ENCODE data around the gene SLC2A4.

SLC2A4 gene

DNA sequence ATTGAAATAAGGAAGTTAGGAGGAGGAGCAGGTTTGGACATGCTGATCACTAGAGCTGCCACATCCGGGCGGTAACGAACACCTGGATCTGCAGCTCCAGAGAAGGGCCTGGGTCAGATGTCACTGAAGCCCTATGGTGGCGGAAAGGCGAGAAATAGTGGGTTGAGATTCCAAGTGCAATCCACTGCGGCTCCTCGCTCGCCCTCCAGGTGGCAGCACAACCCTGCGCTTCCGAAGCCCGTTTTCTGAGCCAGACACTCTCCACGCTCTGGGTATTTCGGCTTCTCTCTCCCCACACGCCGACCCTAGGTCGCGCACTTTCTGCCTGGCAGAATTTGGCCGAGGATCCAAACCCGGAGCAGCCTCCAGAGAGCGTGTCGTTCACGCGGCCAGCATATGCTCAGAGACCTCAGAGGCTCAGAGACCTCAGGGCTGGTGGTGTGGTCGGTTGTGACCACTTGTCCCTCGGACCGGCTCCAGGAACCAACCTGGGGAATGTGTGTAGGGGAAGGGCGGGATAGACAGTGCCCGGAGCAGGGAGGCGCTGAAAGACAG lies 922 bp upstream of the SLC2A4 start:
- DNase-seq: peak; percentile 88

DNA sequence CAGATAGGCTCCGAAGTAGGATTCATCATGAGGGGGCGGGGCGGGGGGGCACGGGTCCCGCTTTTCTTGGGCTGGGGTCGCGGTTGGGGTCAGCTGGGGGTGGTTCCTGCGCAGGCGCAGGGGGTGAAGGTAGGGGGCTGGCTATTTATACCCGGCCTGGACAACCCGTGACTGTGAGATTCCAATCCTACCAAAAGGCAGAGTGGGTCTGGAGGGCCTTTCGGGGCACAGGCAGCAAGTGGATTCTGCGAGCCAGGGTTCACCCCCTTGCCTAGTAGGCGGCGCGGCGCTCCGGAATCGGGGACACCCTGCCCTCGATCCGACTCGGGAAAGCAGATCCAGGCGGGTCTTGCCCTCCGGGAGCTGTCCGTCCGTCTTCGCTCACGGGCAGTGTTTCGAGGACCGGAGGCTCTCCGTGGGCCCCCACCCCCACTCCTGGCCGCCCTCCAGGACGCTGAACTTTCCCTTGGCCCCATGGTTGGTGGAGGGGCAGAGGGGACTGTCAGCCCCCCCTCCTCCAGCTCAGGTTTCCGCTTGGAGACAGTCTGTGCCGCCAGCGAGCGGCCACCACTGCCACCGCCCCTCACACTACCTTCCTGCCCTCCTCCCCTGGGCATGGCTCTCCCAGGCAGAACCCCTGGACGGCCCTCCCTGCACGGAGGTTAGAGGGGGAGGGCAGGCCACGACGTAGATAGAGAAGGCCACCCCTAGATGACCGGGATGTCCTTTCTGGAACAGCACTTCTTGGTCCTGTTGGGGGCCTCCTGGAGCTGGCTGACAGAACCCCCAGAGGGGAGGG lies 634 bp downstream of the SLC2A4 start:
- peak; percentile 31 for DNase-seq

DNA sequence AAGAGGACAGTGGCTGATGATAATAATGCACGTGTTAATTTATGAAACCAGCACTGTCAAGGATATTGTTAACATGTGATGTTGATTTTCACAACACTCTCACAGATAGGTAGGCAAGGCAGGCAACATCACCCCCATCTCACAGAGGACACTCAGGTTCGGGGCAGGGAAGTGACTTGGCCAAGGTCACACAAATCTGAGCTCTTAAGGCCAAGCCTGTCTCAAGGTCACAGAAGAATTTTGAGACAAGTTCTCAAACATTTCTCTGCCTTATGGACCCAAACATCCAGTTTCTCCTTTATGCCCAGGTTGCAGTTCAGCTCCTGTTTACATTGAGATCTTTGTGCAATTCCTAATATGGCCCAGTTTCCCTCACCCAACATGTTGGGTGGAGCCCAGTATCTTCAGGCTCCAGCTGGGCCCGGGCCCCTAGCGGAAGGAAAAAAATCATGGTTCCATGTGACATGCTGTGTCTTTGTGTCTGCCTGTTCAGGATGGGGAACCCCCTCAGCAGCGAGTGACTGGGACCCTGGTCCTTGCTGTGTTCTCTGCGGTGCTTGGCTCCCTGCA lies 1.3 kb downstream of the SLC2A4 start:
- DNase-seq: no peak

DNA sequence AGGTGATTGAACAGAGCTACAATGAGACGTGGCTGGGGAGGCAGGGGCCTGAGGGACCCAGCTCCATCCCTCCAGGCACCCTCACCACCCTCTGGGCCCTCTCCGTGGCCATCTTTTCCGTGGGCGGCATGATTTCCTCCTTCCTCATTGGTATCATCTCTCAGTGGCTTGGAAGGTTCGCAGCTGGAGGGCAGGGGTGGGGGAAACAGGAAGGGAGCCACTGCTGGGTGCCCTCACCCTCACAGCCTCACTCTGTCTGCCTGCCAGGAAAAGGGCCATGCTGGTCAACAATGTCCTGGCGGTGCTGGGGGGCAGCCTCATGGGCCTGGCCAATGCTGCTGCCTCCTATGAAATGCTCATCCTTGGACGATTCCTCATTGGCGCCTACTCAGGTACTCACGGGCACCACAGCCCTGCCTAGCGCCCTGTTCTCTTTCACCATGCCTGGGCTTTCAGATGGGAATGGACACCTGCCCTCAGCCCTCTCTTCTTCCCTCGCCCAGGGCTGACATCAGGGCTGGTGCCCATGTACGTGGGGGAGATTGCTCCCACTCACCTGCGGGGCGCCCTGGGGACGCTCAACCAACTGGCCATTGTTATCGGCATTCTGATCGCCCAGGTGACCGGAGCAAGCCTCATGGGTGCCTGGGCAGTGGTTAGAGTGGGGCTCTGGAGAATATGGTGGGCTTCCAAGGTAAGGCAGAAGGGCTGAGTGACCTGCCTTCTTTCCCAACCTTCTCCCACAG lies 2.1 kb downstream of the SLC2A4 start:
- no peak for DNase-seq

DNA sequence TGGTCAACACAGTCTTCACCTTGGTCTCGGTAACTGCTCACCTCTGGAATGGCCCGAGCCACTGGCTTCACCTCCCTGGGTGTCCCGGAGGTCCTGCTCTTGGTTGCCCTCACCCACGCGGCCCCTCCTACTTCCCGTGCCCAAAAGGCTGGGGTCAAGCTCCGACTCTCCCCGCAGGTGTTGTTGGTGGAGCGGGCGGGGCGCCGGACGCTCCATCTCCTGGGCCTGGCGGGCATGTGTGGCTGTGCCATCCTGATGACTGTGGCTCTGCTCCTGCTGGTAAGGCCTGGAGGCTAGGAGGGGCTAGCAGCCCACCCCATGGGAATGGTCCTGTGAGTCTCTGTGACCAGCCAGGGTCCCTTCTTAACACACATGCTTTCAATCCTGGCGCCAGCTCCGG lies 3.4 kb downstream of the SLC2A4 start:
- no peak for DNase-seq

DNA sequence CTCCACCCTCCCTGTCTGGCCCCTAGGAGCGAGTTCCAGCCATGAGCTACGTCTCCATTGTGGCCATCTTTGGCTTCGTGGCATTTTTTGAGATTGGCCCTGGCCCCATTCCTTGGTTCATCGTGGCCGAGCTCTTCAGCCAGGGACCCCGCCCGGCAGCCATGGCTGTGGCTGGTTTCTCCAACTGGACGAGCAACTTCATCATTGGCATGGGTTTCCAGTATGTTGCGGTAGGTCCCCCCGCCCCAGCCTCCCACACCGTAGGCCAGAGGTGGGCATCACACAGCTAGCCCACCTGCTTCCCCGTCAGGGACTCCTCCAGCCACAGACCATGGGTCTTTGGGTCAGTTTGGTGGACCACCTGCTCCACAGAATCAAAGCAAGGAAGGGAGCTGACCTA lies 4.2 kb downstream of the SLC2A4 start:
- DNase-seq: no peak

DNA sequence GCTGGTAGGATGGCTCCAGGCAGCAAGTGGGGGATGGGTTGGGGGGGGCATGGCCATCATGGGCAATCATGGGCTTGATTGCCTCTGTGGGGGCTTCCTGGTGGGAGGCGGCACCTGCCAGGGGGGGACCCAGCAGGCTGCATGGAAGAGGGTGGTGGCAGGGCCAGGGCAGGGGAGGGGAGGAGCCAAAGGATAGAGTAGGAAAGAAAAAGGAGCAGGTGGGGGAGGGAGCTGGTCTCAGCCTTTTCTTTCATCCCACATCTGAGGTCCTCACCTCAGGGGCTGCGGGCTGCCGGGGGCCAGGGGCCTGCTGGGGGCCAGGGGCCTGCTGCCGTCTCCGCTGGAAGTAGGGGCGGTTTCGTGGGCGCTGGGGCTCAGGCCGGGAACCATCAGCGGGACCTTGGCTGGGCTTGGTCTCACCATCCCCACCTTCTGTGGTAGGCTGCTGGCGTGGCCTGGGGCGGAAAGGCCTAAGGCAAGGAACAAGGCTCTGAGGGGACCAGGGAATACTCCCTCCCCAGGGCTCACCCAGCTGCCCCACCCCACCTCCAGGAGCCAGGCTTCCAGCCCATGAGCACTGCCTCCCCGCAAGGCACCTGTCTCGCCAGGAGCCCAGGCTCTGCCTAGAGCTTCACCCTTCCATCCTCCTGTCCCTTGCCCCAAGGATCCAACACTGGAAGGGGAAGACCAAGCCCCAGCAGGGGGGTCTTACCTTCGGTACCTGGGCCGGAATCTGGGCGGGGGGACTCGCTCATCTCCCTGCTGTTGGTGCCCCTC lies 7.9 kb downstream of the SLC2A4 start:
- DNase-seq: no peak

DNA sequence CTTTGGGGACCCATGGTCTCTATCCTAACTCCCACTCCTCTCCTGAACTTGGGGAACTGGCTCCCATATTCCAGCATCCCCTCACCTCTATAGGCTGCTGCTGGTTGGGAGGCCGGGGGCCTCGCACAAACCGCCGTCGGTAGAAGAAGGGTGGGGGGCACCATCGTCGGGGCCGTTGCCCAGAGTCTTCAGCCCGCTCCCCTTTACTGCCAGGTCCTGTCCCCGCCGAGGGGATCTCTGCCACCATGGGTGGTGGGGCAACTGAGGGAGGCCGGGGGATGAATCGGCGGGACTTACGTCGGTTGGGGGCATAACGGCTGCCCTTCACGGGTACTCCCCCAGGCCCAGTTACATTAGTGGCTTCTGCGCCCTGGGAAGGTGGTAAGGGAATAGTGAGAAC lies 8.6 kb downstream of the SLC2A4 start:
- no peak for DNase-seq

DNA sequence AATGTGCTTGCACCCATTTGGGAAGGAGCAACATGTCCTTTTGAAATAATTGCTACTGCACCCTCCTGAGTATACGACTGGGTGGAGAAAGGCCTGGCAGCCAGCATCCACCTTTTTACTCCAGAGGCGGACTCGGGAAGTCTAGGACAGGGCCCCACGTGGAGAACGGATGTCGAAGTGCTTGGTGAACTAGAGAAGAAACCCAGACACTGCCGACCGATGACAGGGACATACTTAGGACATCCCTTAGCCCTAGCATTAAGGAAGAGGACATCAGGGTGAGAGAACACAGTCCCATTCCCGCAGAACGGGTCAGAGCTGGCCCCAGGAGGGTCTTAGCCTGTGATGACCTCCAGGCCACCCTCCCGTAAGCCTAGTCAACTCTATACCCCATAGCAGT lies 9.2 kb downstream of the SLC2A4 start:
- no peak for DNase-seq

DNA sequence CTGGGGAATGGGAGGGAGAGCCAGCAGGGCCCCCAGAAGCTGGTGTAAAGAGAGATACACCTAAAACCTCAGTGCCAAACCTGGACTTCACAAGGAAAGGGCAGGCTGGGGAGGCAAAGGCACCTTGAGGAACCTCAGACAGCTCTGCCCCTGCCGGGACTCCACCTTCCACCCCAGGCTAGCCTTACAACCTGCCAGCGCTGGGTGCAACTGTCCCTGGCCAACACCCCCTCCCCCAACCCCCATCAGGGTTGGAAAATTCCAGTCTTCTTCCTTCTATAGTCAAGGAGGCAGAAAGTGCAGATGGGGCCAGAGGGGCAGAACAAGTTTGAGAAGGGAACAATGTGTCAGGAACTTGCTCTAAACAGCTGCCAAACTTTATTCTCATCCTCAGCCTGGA lies 10.7 kb downstream of the SLC2A4 start:
- no peak for DNase-seq

DNA sequence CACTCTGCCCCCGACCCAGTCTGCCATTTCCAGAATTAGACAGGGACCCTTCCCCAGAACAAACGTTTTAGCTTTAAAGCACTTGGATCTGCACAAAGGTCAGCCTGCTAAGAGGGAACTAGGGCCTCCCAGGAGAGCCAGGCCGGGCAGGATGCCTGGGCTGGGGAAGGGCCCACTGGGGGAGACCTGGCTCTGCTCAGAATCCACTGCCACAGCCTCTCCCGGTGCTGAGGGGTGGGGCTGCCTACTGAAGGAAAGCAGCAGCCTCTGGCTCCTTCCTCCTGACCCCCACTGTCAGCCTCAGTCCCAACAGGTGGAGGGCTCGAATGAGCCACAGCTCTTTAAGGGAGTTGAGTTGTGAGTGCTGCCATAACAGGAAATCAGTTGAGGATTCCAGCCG lies 11.2 kb downstream of the SLC2A4 start:
- no peak for DNase-seq

DNA sequence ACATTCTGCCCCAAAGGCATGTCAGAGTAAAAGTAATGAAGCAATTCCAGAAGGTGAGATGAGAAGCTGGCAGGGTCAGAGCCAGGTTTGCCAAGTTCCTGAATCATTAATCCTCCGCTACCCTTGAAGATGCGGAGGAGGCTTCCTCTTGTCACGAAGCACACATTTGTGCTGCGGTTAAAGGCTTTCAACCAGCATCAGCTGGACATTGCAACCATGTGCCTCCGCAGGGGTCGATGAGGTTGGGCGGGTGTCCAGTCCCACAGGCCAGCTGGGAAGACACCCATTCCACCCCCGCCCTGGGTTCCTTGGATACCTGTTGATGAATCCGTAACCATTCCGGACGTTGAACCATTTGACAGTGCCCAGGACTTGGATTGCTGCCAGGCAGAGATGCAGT lies 11.6 kb downstream of the SLC2A4 start:
- no peak for DNase-seq

DNA sequence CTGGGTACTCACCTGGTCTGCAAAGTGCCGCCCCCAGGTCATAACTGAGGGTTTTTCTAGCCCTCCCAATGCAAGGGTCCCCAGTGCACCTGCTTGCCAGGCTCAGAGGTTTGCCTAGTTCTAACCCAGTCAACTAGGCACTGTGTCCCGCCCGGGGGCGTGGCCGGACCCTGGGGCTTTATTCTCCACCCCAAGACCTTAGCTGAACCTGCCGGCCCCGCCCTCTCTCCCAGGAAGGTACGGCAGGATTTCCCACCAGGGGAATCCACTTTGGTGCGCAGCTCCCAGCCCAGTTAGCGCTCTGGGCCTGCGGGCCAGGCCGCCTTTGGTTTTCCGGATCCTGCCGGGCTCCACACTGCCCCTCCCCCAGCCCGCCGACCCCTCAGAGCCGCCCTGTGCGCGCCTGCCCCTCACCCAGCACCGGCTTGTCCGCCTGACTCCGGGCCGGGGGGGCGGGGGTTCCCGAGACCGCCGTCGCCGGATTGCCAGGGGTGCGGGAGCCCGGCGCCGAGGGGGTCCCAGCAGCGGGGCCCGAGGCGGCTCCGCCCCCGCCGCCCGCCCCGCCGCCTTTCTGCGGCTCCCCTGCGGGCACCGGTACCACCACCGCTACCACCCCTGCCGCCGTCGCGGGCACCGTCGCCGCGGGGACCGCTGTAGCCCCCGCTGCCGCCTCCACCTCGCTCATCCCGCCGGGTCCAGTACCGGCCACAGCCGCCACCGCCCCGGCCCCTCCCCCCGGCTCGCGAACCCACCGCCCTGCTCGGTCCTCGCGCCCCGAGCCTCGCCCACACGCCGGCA lies 12.5 kb downstream of the SLC2A4 start:
- DNase-seq: no peak

DNA sequence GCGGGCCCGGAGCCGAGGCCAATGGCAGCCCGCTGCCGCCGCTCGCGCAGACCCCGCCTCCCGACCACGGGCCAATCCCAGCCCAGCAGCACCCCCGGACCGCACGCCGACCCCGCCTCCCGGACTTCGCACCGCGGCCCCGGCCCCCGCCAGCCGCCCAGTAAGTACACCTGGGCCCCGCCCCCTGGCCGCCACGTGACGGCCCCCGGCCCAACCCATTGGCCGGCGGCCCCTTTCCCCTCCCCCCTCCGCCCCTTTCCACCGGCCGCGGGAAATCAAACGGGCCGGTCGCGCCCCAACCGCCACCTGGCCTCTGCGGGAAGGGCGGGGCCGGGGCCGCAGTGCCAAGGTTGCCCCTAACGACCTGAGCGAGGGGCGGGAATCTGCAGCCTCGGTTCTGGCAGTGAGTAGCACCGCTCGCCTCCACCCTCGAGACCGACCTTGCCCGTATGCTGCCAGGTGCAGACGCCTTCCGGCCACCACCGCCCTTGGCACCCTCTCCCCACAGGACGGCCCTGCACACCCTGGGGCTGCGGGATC lies 13.2 kb downstream of the SLC2A4 start, which contains the start of gene YBX2:
YBX2 (minus strand) TSS at position 26 of the 540 bp plus-strand sequence. CDS start 139 bp downstream, outside the sequence.
- peak; percentile 72 for DNase-seq

DNA sequence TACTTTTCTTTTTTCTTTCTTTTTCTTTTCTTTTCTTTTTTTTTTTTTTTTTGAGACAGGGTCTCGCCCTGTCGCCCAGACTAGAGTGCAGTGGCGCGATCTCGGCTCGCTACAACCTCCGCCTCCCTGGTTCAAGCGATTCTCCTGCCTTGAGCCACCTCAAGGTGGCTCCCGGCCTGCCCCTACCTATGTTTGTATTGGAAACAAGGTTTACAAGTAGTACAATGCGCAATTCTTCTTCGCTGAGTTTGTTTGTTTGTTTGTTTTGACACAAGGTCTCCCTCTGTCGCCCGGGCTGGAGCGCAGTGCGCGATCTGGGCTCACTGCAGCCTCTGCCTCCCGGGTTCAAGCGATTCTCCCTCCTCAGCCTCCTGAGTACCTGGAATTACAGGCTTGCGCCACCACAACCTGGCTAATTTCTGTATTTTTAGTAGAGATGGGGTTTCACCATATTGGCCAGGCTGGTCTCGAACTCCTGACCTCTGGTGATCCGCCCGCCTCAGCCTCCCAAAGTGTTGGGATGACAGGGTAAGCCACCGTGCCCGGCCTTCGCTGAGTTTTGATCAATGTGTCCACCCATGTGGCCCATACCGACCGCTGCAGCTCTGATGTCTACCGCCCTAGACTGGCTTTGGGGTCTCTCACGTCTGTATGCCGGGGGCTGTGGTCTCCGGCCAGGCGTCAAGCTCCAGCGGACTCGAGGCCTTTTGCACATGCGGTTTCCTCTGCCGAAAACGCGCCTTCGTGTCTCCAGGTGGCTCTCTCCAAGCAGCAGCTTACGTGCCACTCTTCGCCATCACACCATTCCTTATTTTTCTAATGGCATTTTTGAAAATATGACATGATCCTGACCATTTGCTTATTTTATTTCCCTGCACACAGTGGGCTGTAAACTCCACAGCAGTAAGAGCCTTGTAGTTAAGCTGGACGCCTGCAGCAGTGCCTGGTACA lies 14.0 kb downstream of the SLC2A4 start:
- no peak for DNase-seq

DNA sequence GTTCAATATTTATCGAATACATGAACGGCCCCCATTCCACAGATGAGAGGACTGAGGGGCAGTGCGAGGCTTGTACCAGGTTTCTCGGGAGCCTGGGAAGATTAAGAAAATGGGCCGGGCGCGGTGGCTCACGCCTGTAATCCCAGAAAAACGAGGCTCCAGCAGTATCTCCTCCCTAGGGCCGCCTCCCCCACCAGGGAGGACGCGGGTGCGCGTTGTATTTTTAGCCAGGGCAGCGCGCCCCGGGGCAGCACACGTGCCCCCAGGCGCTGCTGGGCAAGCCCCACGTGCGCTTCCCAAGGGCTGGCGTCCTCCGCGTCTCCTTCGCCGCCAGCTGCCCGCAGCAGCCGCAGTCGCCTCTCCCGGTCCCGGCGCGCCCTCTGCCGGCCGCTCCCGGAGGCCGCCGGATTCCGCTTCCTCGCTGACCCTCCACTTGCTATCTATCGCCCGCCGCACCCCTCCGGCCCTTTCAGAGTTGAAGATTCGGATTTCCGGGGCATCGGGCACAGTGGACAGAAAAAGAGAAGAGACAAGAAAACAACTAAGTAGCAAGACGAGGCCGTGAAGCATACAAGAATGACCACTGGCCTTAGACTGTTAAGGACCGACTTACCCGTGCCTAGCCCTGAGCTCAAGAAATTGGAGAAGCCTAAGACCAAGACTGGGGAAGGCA lies 14.8 kb downstream of the SLC2A4 start:
- peak; percentile 74 for DNase-seq

DNA sequence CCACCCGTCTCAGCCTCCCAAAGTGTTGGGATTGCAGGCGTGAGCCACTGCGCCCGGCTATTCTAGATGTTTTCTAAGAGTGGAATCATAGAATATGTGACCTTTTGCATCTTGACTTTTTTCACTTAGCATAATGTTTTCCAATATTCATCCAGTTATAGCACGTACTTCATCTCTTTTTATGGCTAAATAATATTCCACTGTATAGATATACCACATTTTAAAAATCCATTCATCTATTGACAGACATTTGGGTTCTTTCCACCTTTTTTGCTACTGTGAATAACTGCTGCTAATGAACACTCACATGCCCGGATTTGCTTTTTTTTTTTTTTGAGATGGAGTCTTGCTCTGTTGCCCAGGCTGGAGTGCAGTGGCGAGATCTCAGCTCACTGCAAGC lies 22.7 kb downstream of the SLC2A4 start:
- no peak for DNase-seq

DNA sequence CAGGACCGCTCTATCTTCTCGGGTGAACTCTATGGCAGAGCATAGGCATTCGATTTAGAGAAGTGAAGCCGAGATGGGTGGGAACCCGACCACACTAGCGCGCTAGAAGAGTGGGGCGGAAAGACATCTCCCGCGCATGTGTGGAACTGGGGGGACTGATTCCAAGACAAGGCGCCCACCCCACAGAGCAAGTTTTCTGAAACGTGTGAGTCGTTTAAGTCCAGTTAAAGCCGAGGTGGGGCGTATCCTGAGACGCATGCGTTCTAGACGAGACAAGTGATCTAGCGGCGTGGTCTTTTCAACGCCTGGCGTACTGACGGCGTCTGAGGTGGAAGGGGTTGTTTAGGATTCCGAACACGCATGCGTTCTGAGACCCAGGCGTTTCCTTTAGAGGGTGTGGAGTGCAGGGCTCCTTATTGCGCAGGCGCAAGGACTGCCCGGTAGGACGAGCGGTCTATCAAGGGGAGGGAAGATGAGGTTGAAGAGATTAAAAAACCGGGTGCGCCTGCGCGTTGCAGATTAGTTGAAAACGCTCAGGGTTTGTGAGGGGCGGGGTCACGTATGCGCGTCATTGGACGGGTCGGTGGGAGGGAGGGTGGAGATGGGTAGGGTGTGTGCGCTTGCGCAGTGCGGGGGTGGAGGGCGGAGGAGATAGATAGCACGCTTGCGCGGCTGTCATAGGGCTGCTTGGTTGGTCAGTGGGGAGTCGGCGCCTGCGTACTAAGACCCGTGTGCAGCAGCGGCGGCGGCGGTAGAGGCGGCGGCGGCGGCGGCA lies 25.6 kb downstream of the SLC2A4 start, which contains the start of gene EIF5A:
EIF5A (plus strand) TSS at position 718 of the 775 bp plus-strand sequence. CDS start 2,008 bp downstream, outside the sequence.
- peak; percentile 100 for DNase-seq

Data from activated CD8-positive, alpha-beta memory T cell treated with anti-CD3 and anti-CD28 coated beads, Interleukin-2, amount 50 U/mL, for 4 hours (primary cell).